ENCODE data around the gene HSD3B7. TPM values are rescaled to one million over a fixed set of nuclear protein-coding genes. Genes with fewer than 3 reads are reported as not detected.
A peak's percentile ranks its signal among the peaks of the same experiment; 100 is the strongest.
"Not testable (repeated sequence)": the region's sequence is repeated elsewhere in the genome, so short reads cannot be mapped to it uniquely, and the experiment has no call there.

HSD3B7 gene
- total RNA-seq, 2 donors from 2014 or later, result 16.4 to 26.8 TPM

DNA sequence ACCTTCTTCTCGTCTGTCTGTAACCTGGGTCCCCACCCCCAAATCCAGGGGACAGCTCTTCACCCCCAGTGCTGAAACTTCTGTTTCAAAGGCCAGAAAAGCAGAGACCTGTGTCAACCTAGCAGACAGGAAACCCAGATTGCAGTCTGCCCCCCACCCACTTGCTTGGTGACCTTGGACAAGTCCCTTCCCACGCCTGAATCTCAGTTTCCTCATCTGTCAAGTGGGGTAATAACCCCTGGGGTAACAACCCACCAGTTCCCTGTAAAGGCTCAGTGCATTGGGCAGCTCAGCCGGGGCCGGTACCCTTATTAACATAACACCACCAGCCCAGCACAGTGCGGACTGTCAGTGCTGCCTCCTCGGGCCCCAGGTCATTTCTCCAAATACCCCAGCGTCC lies 24.1 kb downstream of the HSD3B7 start:
- no peaks in the 10 kb centered on the region for H3K9me3 ChIP-seq
- H3K27ac ChIP-seq, result no peak overlapping the region
- no peak for ATAC-seq (ENCODE audit: insufficient number of reproducible peaks, low FRiP score, low read depth)
- H3K27me3 ChIP-seq (replicated peaks; ENCODE audit: insufficient read depth), result no peaks in the 10 kb centered on the region
- H3K4me1 ChIP-seq (ENCODE audit: control insufficient read depth in 1 of 2, low read depth in 2 of 2), result no peaks in the 10 kb centered on the region
- no peak overlapping the region for H3K4me3 ChIP-seq
- no peaks in the 10 kb centered on the region for H3K36me3 ChIP-seq
- DNase-seq (ENCODE audit: low spot score), result no peak
- TF ChIP-seq, protein P1, sequence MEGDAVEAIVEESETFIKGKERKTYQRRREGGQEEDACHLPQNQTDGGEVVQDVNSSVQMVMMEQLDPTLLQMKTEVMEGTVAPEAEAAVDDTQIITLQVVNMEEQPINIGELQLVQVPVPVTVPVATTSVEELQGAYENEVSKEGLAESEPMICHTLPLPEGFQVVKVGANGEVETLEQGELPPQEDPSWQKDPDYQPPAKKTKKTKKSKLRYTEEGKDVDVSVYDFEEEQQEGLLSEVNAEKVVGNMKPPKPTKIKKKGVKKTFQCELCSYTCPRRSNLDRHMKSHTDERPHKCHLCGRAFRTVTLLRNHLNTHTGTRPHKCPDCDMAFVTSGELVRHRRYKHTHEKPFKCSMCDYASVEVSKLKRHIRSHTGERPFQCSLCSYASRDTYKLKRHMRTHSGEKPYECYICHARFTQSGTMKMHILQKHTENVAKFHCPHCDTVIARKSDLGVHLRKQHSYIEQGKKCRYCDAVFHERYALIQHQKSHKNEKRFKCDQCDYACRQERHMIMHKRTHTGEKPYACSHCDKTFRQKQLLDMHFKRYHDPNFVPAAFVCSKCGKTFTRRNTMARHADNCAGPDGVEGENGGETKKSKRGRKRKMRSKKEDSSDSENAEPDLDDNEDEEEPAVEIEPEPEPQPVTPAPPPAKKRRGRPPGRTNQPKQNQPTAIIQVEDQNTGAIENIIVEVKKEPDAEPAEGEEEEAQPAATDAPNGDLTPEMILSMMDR (IDR thresholded peaks at IDR 0.05), result no peak

GRCh38 chr16:31009894-31010584 lies 25.0 kb downstream of the HSD3B7 start:
- no peak overlapping the region for H3K27ac ChIP-seq
- H3K4me1 ChIP-seq (ENCODE audit: control insufficient read depth in 1 of 2, low read depth in 2 of 2), result no peaks in the 10 kb centered on the region
- DNase-seq (ENCODE audit: low spot score) (no peak), ATAC-seq (ENCODE audit: insufficient number of reproducible peaks, low FRiP score, low read depth) (no peak)
- H3K36me3 ChIP-seq, result no peaks in the 10 kb centered on the region
- TF ChIP-seq, protein P1 (IDR thresholded peaks at IDR 0.05), result no peak
- no peaks in the 10 kb centered on the region for H3K9me3 ChIP-seq
- no peaks in the 10 kb centered on the region for H3K27me3 ChIP-seq (replicated peaks; ENCODE audit: insufficient read depth)
- no peak overlapping the region for H3K4me3 ChIP-seq

DNA sequence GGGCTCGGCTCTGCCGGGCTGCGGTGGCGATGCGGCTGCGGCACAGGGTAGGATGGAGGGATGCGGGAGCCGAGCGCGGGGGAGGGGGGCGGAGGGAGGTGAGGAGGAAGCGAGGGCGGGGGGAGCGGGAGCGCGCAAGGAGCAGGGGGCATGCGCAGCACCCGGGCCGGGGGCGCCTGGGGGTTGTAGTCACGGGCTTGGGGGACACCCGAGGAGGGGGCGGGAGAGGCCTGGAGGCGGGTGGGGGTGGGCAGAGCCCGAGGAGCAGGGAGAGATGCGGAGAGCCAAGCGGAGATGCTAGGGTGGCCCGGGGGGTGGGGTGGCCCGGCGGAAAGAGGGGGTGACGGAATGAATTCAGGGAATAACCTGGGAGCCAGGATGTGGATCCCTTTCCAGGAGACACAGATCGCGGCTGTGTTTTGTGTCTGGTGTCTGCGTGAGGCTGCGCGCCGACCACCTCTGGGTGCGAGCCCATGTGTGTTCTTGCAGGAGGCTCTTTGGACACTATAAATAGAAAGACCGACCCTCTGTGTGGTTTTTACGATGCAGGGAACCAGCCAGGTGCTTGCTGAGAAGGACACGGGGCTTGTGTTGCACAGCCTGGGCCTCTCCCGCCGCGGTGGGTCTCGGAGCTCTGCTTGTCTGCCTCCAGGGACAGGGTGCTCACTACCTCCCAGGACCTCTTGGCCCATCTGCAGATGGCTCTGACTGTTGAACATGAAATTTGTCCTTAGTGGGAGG lies 25.7 kb downstream of the HSD3B7 start, which contains the start of gene STX1B:
Gene STX1B, minus strand, starts transcription at position 54 of the 741 bp plus-strand sequence. CDS start 242 bp downstream, outside the sequence.
- Histone ChIP-seq H3K9me3 (no peaks in the 10 kb centered on the region), H3K27me3 (replicated peaks; ENCODE audit: insufficient read depth) (no peaks in the 10 kb centered on the region), H3K4me1 (ENCODE audit: control insufficient read depth in 1 of 2, low read depth in 2 of 2) (no peaks in the 10 kb centered on the region), H3K36me3 (no peaks in the 10 kb centered on the region), H3K27ac (no peak within 1 kb of the TSS), H3K4me3 (peak within 1 kb of the TSS; percentile 5)
- TF ChIP-seq, protein P1 (IDR thresholded peaks at IDR 0.05), result no peak
- ATAC-seq (ENCODE audit: insufficient number of reproducible peaks, low FRiP score, low read depth) (no peak), DNase-seq (ENCODE audit: low spot score) (no peak)

GRCh38 chr16:31011815-31012214 lies 26.8 kb downstream of the HSD3B7 start:
- not testable (repeated sequence) for H3K27me3 ChIP-seq (replicated peaks; ENCODE audit: insufficient read depth); H3K27ac ChIP-seq; H3K4me3 ChIP-seq; H3K36me3 ChIP-seq; DNase-seq (ENCODE audit: low spot score); H3K9me3 ChIP-seq; H3K4me1 ChIP-seq (ENCODE audit: control insufficient read depth in 1 of 2, low read depth in 2 of 2); ATAC-seq (ENCODE audit: insufficient number of reproducible peaks, low FRiP score, low read depth)

DNA sequence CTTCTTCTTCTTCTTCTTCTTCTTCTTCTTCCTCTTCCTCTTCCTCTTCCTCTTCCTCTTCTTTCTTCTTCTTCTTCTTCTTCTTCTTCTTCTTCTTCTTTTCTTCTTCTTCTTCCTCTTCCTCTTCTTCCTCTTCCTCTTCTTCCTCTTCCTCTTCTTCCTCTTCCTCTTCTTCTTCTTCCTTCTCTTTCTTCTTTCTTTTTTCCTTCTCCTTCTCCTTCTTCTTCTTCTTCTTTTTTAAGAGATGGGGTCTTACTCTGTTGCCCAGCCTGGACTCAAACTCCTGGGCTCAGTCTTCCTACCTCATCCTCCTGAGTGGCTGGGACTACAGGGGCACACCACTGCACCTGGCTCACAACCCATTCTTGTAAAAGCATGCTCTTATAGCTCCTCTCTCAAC lies 28.3 kb downstream of the HSD3B7 start:
- not testable (repeated sequence) for H3K4me1 ChIP-seq (ENCODE audit: control insufficient read depth in 1 of 2, low read depth in 2 of 2); H3K4me3 ChIP-seq; H3K9me3 ChIP-seq; DNase-seq (ENCODE audit: low spot score); H3K36me3 ChIP-seq; ATAC-seq (ENCODE audit: insufficient number of reproducible peaks, low FRiP score, low read depth); H3K27me3 ChIP-seq (replicated peaks; ENCODE audit: insufficient read depth); H3K27ac ChIP-seq

- no peaks in the 10 kb centered on the region for H3K27me3 ChIP-seq (replicated peaks; ENCODE audit: insufficient read depth)
- H3K4me1 ChIP-seq (ENCODE audit: control insufficient read depth in 1 of 2, low read depth in 2 of 2), result no peaks in the 10 kb centered on the region
- DNase-seq (ENCODE audit: low spot score) (no peak), ATAC-seq (ENCODE audit: insufficient number of reproducible peaks, low FRiP score, low read depth) (no peak)
- no peaks in the 10 kb centered on the region for H3K9me3 ChIP-seq
- H3K27ac ChIP-seq, result no peak overlapping the region
- TF ChIP-seq, protein P1 (IDR thresholded peaks at IDR 0.05), result no peak
- no peaks in the 10 kb centered on the region for H3K36me3 ChIP-seq
- H3K4me3 ChIP-seq, result no peak overlapping the region
These were observed 31.0 kb downstream of the HSD3B7 start for GRCh38 chr16:31016018-31016417.

- H3K36me3 ChIP-seq; H3K4me3 ChIP-seq; ATAC-seq (ENCODE audit: insufficient number of reproducible peaks, low FRiP score, low read depth); H3K4me1 ChIP-seq (ENCODE audit: control insufficient read depth in 1 of 2, low read depth in 2 of 2); H3K27ac ChIP-seq; H3K9me3 ChIP-seq; H3K27me3 ChIP-seq (replicated peaks; ENCODE audit: insufficient read depth); DNase-seq (ENCODE audit: low spot score): not testable (repeated sequence)
These were observed 32.7 kb downstream of the HSD3B7 start for GRCh38 chr16:31017756-31018155.

Data from thoracic aorta (tissue), 2 donors.